ENCODE measurements around the gene DDN. TPM values are rescaled to one million over a fixed set of nuclear protein-coding genes. Genes with fewer than 3 reads are reported as not detected.
A peak's percentile ranks its signal among the peaks of the same experiment; 100 is the strongest.

The DDN gene
- total and polyA plus RNA-seq, 9 of the 15 experiments (the other 6 are each of a cell fraction or from before 2014, with no cell fraction given) = 0.03 to 3.6 (median 1.6) TPM

DNA sequence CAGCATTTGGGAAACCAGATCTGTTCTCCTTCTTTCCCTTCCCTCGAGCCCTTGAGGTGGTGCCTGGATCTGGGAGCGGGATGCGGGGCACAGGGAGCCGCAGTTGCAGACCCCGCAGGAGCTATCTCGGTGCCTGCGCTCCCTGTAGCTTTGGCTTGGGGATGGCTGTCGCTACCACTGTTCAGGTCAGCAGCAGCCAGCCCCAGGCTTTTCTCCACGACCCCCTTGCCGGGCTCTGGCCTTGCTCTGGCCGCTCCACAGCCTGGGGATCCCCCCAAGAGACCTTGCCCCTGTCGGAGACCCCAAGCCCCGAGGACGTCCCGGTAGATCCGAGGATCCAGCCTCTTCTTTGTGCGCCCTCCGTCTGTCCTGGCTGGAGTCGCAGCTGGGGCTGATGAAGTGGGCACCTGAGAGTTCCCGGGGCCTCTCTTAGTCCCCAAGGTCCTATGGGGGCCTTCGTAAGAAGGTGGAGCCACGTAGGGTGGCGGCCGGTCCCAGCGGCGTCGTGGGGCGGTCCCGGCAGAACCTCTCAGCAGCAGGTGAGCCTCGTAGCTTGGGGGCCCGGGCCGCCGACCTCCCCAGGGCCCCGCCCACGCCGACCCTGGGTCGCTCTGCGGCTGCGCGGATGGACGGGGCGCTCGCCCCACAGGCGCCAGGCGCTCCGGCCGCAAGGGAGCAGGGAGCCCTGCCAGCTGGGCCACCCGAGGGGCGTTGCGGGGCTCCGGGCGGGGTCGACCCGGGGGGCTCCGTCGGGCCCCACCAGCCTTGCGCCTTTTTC lies 1.3 kb downstream of the DDN start (continued):
- TF ChIP-seq ZFPM2 (CRISPR knock-in tag; IDR thresholded peaks at IDR 0.05) (no peak), POLR2AphosphoS2 (IDR thresholded peaks at IDR 0.05; ENCODE audit: low read length) (no peak), FOXP1 (CRISPR knock-in tag; IDR thresholded peaks at IDR 0.05) (no peak), NRF1 (conservative IDR thresholded peaks at IDR 0.05 in 1 of 2, IDR thresholded peaks at IDR 0.05 in 1 of 2) (peak; percentile 81 to 83), RBM39 (optimal IDR thresholded peaks at IDR 0.05; ENCODE audit: low read depth, low read length) (no peak)

GRCh38 chr12:48996794-48997718 lies 2.1 kb downstream of the DDN start:
- no TSS peak for BruUV-seq (replicated peaks)
- in situ Hi-C loops (cut with MboI) (no loop called here), intact Hi-C loops (cut with micrococcal nuclease) (loop anchor here (2.0 to 10.0 kb wide), 2 partner anchors 22 to 238 kb away; partner anchors contain the start of gene PRKAG1)
- H3K9me1 ChIP-seq (ENCODE audit: control insufficient read depth, insufficient read depth, low read length) = no peaks in the 10 kb centered on the region
- ATAC-seq = peak; percentile 85
- FAIRE-seq = peak; percentile 98
- H3K9ac ChIP-seq (ENCODE audit: insufficient read depth in 1 of 2, low read depth in 2 of 2, low read length in 2 of 2) = peak overlapping the region; percentile 31 to 82; a peak in 3 of 4 replicates
- H4K20me1 ChIP-seq (replicated peaks; ENCODE audit: control insufficient read depth, insufficient read depth, low read length) = no peaks in the 10 kb centered on the region
- WGBS (ENCODE audit: insufficient coverage, low coverage, missing lambda C conversion rate) = 37% methylated on average over 53 of the region's 71 CpGs
- peaks cover 14 to 51% of the 10 kb centered on the region in 2 experiments for H3K4me1 ChIP-seq (replicated peaks in 1 of 2; ENCODE audit: control insufficient read depth in 2 of 2, insufficient read depth in 2 of 2, low read length in 2 of 2)
- H3K27me3 ChIP-seq (ENCODE audit: control insufficient read depth in 2 of 2, insufficient read depth in 2 of 2, low read length in 2 of 2) = no peaks in the 10 kb centered on the region
- peak overlapping the region; percentile 91 for H2AFZ ChIP-seq (ENCODE audit: low read depth, low read length)
- H3K9me3 ChIP-seq (replicated peaks; ENCODE audit: control insufficient read depth, insufficient read depth, low read depth, low read length) = no peaks in the 10 kb centered on the region
- CTCF ChIA-PET (ENCODE audit: low intra/inter-chr PET ratio) = interaction anchor here (0.6 to 2.3 kb wide), 11 partner anchors 17 to 978 kb away, joined by 3 to 11 read pairs (median 4); no protein-coding TSS in a partner anchor
- peak overlapping the region; percentile 49 for H3K4me2 ChIP-seq (ENCODE audit: insufficient read depth, low read length)
- H3K79me2 ChIP-seq (ENCODE audit: control insufficient read depth, insufficient read depth, low read length) = peaks cover 16% of the 10 kb centered on the region; the same call in 2 of the 3 replicates
- peak; percentile 59 to 88 (median 72) for DNase-seq (ENCODE audit: extremely low read depth in 1 of 4, low spot score in 3 of 4)
- H3K36me3 ChIP-seq (ENCODE audit: control insufficient read depth, insufficient read depth, low read length) = peaks cover 17% of the 10 kb centered on the region; the same call in 2 of the 3 replicates
- peak overlapping the region; percentile 31 for H3K4me3 ChIP-seq
- POLR2A ChIA-PET = interaction anchor here (0.6 to 9.5 kb wide), 13 partner anchors 9 to 324 kb away, joined by 3 to 78 read pairs (median 4); partner anchors contain the start of gene PRKAG1
- H3K27ac ChIP-seq (ENCODE audit: extremely low read depth, low read depth, low read length) = no peak overlapping the region
- TF ChIP-seq MAZ (CRISPR knock-in tag; conservative IDR thresholded peaks at IDR 0.05 in 1 of 2, IDR thresholded peaks at IDR 0.05 in 1 of 2) = peak in 1 of 2 experiments; percentile 46; a peak in 2 of 4 replicates
- TF ChIP-seq RAD21 (CRISPR knock-in tag; conservative IDR thresholded peaks at IDR 0.05 in 1 of 2, IDR thresholded peaks at IDR 0.05 in 1 of 2) = peak; percentile 70 to 86
- TF ChIP-seq SMC3 (conservative IDR thresholded peaks at IDR 0.05; ENCODE audit: insufficient read depth, low read depth, low read length) = peak; percentile 84
- 0 out of 4 replicates have a peak, but pooled peaks of 1 of the 2 experiments have one; percentile 35 for TF ChIP-seq TBL1XR1 (IDR thresholded peaks at IDR 0.05; ENCODE audit: low read length in 2 of 2)
- TF ChIP-seq RCOR1 (IDR thresholded peaks at IDR 0.05; ENCODE audit: borderline replicate concordance in 1 of 2, low read depth in 2 of 2, low read length in 2 of 2) = peak in 1 of 2 experiments; percentile 59; a peak in 2 of 4 replicates
- peak; percentile 44; the same call in 1 of the 2 replicates for TF ChIP-seq FOXP4 (CRISPR knock-in tag; IDR thresholded peaks at IDR 0.05; ENCODE audit: borderline replicate concordance)
- TF ChIP-seq IRF2 (CRISPR knock-in tag; IDR thresholded peaks at IDR 0.05) = no peak

Data from K562 (cell line).